ENCODE measurements around the gene ERAL1. TPM values are rescaled to one million over a fixed set of nuclear protein-coding genes. Genes with fewer than 3 reads are reported as not detected.

The ERAL1 gene
- polyA plus RNA-seq, 1 donor (not counting 4 experiments of a cell fraction or from before 2014, with no cell fraction given): 46.5 TPM

- peak overlapping the region; percentile 91 for H3K9ac ChIP-seq (ENCODE audit: control insufficient read depth, extremely low read depth, insufficient read depth, low read length)
- peak overlapping the region; percentile 99 for H3K4me2 ChIP-seq (ENCODE audit: control insufficient read depth, extremely low read depth, insufficient read depth, low read depth, low read length)
- peaks cover 58% of the 10 kb centered on the region for H3K79me2 ChIP-seq (ENCODE audit: control insufficient read depth, insufficient read depth, low read length)
- peak overlapping the region; percentile 78 to 100 (median 96) for H3K4me3 ChIP-seq (ENCODE audit: control insufficient read depth in 2 of 3, extremely low read depth in 1 of 3, insufficient read depth in 2 of 3, low read depth in 1 of 3, low read length in 3 of 3)
- FAIRE-seq: no peak
- peak; percentile 80 for DNase-seq (ENCODE audit: low read depth, low spot score)
- peak overlapping the region; percentile 46 for H2AFZ ChIP-seq (ENCODE audit: control insufficient read depth, low read length)
- peaks cover 40% of the 10 kb centered on the region for H3K4me1 ChIP-seq (ENCODE audit: control insufficient read depth, extremely low read depth, insufficient read depth, low read length)
- no peaks in the 10 kb centered on the region for H3K9me1 ChIP-seq (ENCODE audit: control insufficient read depth, extremely low read depth, insufficient read depth, low read length)
- TF ChIP-seq EZH2 (IDR thresholded peaks at IDR 0.05; ENCODE audit: low read length): no peak
- TF ChIP-seq, protein P1, sequence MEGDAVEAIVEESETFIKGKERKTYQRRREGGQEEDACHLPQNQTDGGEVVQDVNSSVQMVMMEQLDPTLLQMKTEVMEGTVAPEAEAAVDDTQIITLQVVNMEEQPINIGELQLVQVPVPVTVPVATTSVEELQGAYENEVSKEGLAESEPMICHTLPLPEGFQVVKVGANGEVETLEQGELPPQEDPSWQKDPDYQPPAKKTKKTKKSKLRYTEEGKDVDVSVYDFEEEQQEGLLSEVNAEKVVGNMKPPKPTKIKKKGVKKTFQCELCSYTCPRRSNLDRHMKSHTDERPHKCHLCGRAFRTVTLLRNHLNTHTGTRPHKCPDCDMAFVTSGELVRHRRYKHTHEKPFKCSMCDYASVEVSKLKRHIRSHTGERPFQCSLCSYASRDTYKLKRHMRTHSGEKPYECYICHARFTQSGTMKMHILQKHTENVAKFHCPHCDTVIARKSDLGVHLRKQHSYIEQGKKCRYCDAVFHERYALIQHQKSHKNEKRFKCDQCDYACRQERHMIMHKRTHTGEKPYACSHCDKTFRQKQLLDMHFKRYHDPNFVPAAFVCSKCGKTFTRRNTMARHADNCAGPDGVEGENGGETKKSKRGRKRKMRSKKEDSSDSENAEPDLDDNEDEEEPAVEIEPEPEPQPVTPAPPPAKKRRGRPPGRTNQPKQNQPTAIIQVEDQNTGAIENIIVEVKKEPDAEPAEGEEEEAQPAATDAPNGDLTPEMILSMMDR (optimal IDR thresholded peaks at IDR 0.05 in 1 of 3, IDR thresholded peaks at IDR 0.05 in 1 of 3, conservative IDR thresholded peaks at IDR 0.05 in 1 of 3; ENCODE audit: extremely low read depth in 1 of 3, insufficient read depth in 2 of 3, low read length in 3 of 3): no peak
- no peaks in the 10 kb centered on the region for H3K9me3 ChIP-seq (ENCODE audit: control insufficient read depth, low read depth, low read length)
- no peaks in the 10 kb centered on the region for H3K27me3 ChIP-seq (ENCODE audit: control insufficient read depth, extremely low read depth, insufficient read depth, low read length)
- dilution Hi-C loops (cut with MboI; ENCODE audit: extremely low pct_ligation_motif_present, low sequenced_read_pairs): no loop called here
- peak overlapping the region; percentile 93 for H3K27ac ChIP-seq (ENCODE audit: control insufficient read depth, insufficient read depth, low read length)
- H3K36me3 ChIP-seq (ENCODE audit: control insufficient read depth in 2 of 2, extremely low read depth in 1 of 2, insufficient read depth in 2 of 2, low read length in 2 of 2): no peaks in the 10 kb centered on the region
- no peaks in the 10 kb centered on the region for H4K20me1 ChIP-seq (ENCODE audit: control insufficient read depth, extremely low read depth, insufficient read depth, low read length)
Measured at GRCh38 chr17:28812091-28812747, 42.6 kb upstream of the ERAL1 start.

DNA sequence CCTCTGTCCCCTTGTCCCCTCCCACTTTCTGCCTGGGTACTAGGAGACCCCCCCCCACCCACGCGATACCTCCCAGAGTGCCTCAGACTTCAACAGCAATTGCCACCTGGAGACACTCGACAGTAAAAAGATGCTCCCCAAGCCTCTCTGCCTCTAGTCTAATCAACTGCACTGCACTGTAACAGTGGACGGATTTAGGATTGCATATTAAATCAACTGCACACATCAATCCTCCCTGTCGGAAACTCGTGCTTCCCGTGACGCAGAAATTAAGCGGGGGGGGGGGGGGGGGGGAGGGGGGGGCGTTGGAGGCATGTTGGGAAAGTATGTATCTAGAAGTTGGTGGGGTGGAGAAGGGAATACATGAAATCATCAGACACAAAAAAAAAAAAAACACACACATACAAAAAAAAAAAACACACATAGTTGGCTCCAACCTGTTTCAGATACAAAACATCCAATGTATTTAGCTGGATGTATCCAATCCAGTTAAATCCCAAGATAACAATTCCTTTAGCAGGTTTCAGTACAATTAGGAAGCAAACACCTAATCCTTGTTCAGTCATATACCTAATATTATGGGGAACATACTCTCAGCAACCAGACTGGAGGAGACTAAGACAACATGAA is 42.0 kb upstream of the ERAL1 start:
- DNase-seq (ENCODE audit: low read depth, low spot score): no peak
- FAIRE-seq: no peak
- H4K20me1 ChIP-seq (ENCODE audit: control insufficient read depth, extremely low read depth, insufficient read depth, low read length): no peaks in the 10 kb centered on the region
- H2AFZ ChIP-seq (ENCODE audit: control insufficient read depth, low read length): peak overlapping the region; percentile 34
- H3K4me2 ChIP-seq (ENCODE audit: control insufficient read depth, extremely low read depth, insufficient read depth, low read depth, low read length): peak overlapping the region; percentile 73
- dilution Hi-C loops (cut with MboI; ENCODE audit: extremely low pct_ligation_motif_present, low sequenced_read_pairs): no loop called here
- H3K9me3 ChIP-seq (ENCODE audit: control insufficient read depth, low read depth, low read length): no peaks in the 10 kb centered on the region
- peak overlapping the region; percentile 91 for H3K9ac ChIP-seq (ENCODE audit: control insufficient read depth, extremely low read depth, insufficient read depth, low read length)
- H3K27ac ChIP-seq (ENCODE audit: control insufficient read depth, insufficient read depth, low read length): peak overlapping the region; percentile 93
- no peaks in the 10 kb centered on the region for H3K27me3 ChIP-seq (ENCODE audit: control insufficient read depth, extremely low read depth, insufficient read depth, low read length)
- TF ChIP-seq EZH2 (IDR thresholded peaks at IDR 0.05; ENCODE audit: low read length): no peak
- TF ChIP-seq, protein P1 (optimal IDR thresholded peaks at IDR 0.05 in 1 of 3, IDR thresholded peaks at IDR 0.05 in 1 of 3, conservative IDR thresholded peaks at IDR 0.05 in 1 of 3; ENCODE audit: extremely low read depth in 1 of 3, insufficient read depth in 2 of 3, low read length in 3 of 3): no peak
- no peaks in the 10 kb centered on the region for H3K9me1 ChIP-seq (ENCODE audit: control insufficient read depth, extremely low read depth, insufficient read depth, low read length)
- H3K4me1 ChIP-seq (ENCODE audit: control insufficient read depth, extremely low read depth, insufficient read depth, low read length): peaks cover 33% of the 10 kb centered on the region
- peak overlapping the region; percentile 78 to 100 (median 96) for H3K4me3 ChIP-seq (ENCODE audit: control insufficient read depth in 2 of 3, extremely low read depth in 1 of 3, insufficient read depth in 2 of 3, low read depth in 1 of 3, low read length in 3 of 3)
- H3K79me2 ChIP-seq (ENCODE audit: control insufficient read depth, insufficient read depth, low read length): peaks cover 63% of the 10 kb centered on the region
- H3K36me3 ChIP-seq (ENCODE audit: control insufficient read depth in 2 of 2, extremely low read depth in 1 of 2, insufficient read depth in 2 of 2, low read length in 2 of 2): no peaks in the 10 kb centered on the region

Data from keratinocyte (primary cell).